NOMO-1 treated with dmso at 0.1 percent for 144 hours (cell line): ENCODE results near the gene PRSS58.

Source experiments
- DNase-seq: peaks from one replicate; lab custom pipeline; 2025; ENCODE audit not compliant: unreplicated experiment; lab: John Stamatoyannopoulos, UW

The PRSS58 gene

GRCh38 chr7:142228537-142229104 lies 29.2 kb downstream of the PRSS58 start:
- DNase-seq: no peak
